ENCODE results near the gene LRRK1. TPM values are rescaled to one million over a fixed set of nuclear protein-coding genes. Genes with fewer than 3 reads are reported as not detected.
"Not testable (repeated sequence)": the region's sequence is repeated elsewhere in the genome, so short reads cannot be mapped to it uniquely, and the experiment has no call there.

Gene LRRK1
- total and polyA plus RNA-seq, 2 experiments from 2014 or later: 2.6 to 4.5 TPM

GRCh38 chr15:101077806-101078668 is 158.9 kb downstream of the LRRK1 start:
- not testable (repeated sequence) for H3K36me3 ChIP-seq (ENCODE audit: insufficient read depth); H3K27me3 ChIP-seq (ENCODE audit: insufficient read depth); H3K4me3 Mint-ChIP-seq; H3K79me2 ChIP-seq (replicated peaks; ENCODE audit: insufficient read depth); H3K9me2 ChIP-seq (ENCODE audit: insufficient read depth); H4K20me1 ChIP-seq (replicated peaks; ENCODE audit: insufficient read depth); H2AFZ ChIP-seq
- H3K4me1 Mint-ChIP-seq: peaks cover 40% of the 10 kb centered on the region
- H3K36me3 Mint-ChIP-seq (ENCODE audit: low read depth): peaks cover 35% of the 10 kb centered on the region
- peaks cover 23% of the 10 kb centered on the region for H3K4me1 ChIP-seq (ENCODE audit: insufficient read depth)
- peak overlapping the region; percentile 97 for H3K27ac Mint-ChIP-seq
- peak; percentile 93 for TF ChIP-seq NANOG (IDR thresholded peaks at IDR 0.05; ENCODE audit: borderline replicate concordance)
- H3K27me3 Mint-ChIP-seq (ENCODE audit: insufficient read depth, low read depth, poor library complexity): peaks cover 16% of the 10 kb centered on the region
- peaks cover 19% of the 10 kb centered on the region; the same call in 1 of the 2 replicates for H3F3A ChIP-seq (replicated peaks; ENCODE audit: low read depth)
- peak overlapping the region; percentile 34; the same call in 1 of the 2 replicates for H3K4me3 ChIP-seq
- peak; percentile 48 for DNase-seq (ENCODE audit: low spot score)
- peak overlapping the region; percentile 76 for H3K4me2 ChIP-seq
- H3K9me3 Mint-ChIP-seq: peaks cover 28% of the 10 kb centered on the region
- H3K27ac ChIP-seq (ENCODE audit: low read depth): peak overlapping the region; percentile 100
- peak; percentile 64 for ATAC-seq

DNA sequence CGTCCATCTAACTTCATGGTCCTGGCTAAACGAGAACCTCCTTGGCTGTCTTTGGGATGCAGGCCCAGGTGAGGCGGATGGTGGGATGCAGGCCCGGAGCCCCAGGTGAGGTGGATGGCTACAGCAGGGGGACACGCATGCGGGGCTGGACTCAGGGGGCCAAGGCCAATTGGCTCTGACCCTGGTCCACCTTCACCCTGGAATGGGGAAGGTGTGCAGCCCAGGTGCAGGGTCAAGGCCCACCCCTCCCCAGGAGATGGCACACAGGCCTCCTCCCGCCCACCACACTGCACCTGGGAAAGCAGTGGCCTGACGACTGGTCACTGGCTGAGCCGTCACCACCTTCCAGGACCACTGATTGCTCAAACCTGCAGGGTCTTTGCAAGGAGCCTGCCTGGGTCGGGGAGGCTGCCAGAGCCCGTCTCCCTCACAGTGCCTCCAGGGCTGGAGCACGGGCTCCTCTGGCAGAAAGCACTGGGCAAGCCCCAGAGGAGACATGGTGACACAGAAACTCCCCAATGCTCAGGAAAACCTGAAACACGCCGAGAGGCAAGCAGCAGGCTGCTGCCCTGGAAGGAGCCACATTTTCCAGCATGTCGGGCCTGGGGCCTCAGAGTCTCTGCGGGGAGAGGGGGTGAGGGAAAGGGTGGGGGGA is 159.6 kb downstream of the LRRK1 start:
- H3K4me2 ChIP-seq: peak overlapping the region; percentile 76
- peak overlapping the region; percentile 97 for H3K27ac Mint-ChIP-seq
- H3K36me3 ChIP-seq (ENCODE audit: insufficient read depth): peaks cover 5% of the 10 kb centered on the region; the same call in 1 of the 2 replicates
- peak; percentile 20; the same call in 2 of the 3 replicates for ATAC-seq
- DNase-seq (ENCODE audit: low spot score): no peak
- H3K79me2 ChIP-seq (replicated peaks; ENCODE audit: insufficient read depth): no peaks in the 10 kb centered on the region; the same call in 1 of the 2 replicates
- H3K27ac ChIP-seq (ENCODE audit: low read depth): peak overlapping the region; percentile 100
- peak overlapping the region; percentile 34; the same call in 1 of the 2 replicates for H3K4me3 ChIP-seq
- H3F3A ChIP-seq (replicated peaks; ENCODE audit: low read depth): peaks cover 19% of the 10 kb centered on the region; the same call in 1 of the 2 replicates
- H3K27me3 ChIP-seq (ENCODE audit: insufficient read depth): no peaks in the 10 kb centered on the region
- peaks cover 40% of the 10 kb centered on the region for H3K4me1 Mint-ChIP-seq
- H3K9me2 ChIP-seq (ENCODE audit: insufficient read depth): no peaks in the 10 kb centered on the region; the same call in 1 of the 2 replicates
- H2AFZ ChIP-seq: no peak overlapping the region
- peaks cover 20% of the 10 kb centered on the region for H3K9me3 Mint-ChIP-seq
- H3K36me3 Mint-ChIP-seq (ENCODE audit: low read depth): peaks cover 27% of the 10 kb centered on the region
- H4K20me1 ChIP-seq (replicated peaks; ENCODE audit: insufficient read depth): no peaks in the 10 kb centered on the region
- H3K4me3 Mint-ChIP-seq: no peak overlapping the region
- peaks cover 23% of the 10 kb centered on the region for H3K4me1 ChIP-seq (ENCODE audit: insufficient read depth)
- H3K27me3 Mint-ChIP-seq (ENCODE audit: insufficient read depth, low read depth, poor library complexity): peaks cover 13% of the 10 kb centered on the region
- no peak for TF ChIP-seq NANOG (IDR thresholded peaks at IDR 0.05; ENCODE audit: borderline replicate concordance)
- TF ChIP-seq, protein P1, sequence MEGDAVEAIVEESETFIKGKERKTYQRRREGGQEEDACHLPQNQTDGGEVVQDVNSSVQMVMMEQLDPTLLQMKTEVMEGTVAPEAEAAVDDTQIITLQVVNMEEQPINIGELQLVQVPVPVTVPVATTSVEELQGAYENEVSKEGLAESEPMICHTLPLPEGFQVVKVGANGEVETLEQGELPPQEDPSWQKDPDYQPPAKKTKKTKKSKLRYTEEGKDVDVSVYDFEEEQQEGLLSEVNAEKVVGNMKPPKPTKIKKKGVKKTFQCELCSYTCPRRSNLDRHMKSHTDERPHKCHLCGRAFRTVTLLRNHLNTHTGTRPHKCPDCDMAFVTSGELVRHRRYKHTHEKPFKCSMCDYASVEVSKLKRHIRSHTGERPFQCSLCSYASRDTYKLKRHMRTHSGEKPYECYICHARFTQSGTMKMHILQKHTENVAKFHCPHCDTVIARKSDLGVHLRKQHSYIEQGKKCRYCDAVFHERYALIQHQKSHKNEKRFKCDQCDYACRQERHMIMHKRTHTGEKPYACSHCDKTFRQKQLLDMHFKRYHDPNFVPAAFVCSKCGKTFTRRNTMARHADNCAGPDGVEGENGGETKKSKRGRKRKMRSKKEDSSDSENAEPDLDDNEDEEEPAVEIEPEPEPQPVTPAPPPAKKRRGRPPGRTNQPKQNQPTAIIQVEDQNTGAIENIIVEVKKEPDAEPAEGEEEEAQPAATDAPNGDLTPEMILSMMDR (conservative IDR thresholded peaks at IDR 0.05; ENCODE audit: low read depth in 2 of 2): no peak
- no peak for TF ChIP-seq EZH2phosphoT487 (IDR thresholded peaks at IDR 0.05; ENCODE audit: unreplicated experiment)
- TF ChIP-seq REST (IDR thresholded peaks at IDR 0.05; ENCODE audit: unreplicated experiment): no peak
- TF ChIP-seq EZH2 (IDR thresholded peaks at IDR 0.05; ENCODE audit: low read depth, unreplicated experiment): no peak
- TF ChIP-seq ZNF114 (CRISPR knock-in tag; IDR thresholded peaks at IDR 0.05): no peak
- TF ChIP-seq, protein P2, sequence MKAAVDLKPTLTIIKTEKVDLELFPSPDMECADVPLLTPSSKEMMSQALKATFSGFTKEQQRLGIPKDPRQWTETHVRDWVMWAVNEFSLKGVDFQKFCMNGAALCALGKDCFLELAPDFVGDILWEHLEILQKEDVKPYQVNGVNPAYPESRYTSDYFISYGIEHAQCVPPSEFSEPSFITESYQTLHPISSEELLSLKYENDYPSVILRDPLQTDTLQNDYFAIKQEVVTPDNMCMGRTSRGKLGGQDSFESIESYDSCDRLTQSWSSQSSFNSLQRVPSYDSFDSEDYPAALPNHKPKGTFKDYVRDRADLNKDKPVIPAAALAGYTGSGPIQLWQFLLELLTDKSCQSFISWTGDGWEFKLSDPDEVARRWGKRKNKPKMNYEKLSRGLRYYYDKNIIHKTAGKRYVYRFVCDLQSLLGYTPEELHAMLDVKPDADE (IDR thresholded peaks at IDR 0.05): no peak

Data from GM23338 (cell line).